HG03378 (cell line): ENCODE data around the gene INKA2.
A peak's percentile ranks its signal among the peaks of the same experiment; 100 is the strongest.
"Not testable (repeated sequence)": the region's sequence is repeated elsewhere in the genome, so short reads cannot be mapped to it uniquely, and the experiment has no call there.

Experiments used
- ATAC-seq: cut with Tn5 transposase; IDR thresholded peaks from one replicate; pipeline ENCODE4 v1.9.1; 2021; ENCODE audit warnings: mild to moderate bottlenecking, moderate library complexity; ENCODE audit not compliant: unreplicated experiment

The INKA2 gene

DNA sequence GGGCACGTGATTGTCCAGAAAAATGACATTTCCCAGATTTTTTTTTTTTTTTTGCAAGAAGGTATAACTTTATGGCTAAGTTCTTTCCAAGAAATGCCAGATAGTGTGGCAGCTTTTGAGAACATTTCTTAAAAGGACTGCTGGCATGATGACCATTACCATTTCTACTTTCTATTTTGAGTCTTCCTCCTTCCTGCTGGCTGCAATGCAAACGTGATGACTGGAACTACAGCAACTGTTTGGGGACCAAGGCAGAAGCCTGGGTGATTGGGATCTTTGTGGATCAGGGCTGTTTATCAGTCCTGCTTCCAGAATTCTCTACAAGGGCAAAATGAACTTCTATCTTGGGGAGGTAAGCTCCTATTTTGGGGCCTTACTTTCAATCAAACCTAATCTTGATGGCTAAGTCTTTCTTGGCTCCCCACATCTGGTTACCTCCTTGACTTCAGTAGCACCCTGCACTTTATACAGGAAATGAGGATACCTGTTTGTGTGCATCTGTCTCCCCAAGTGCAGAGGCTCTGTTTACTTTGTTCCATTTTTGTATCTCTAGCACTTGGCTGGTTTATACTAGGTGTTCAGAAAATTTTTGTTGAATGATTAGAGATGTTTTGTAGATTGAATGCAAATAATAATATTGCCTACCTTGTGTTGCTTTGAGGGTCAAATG is 12.8 kb upstream of the INKA2 start:
- ATAC-seq = no peak

DNA sequence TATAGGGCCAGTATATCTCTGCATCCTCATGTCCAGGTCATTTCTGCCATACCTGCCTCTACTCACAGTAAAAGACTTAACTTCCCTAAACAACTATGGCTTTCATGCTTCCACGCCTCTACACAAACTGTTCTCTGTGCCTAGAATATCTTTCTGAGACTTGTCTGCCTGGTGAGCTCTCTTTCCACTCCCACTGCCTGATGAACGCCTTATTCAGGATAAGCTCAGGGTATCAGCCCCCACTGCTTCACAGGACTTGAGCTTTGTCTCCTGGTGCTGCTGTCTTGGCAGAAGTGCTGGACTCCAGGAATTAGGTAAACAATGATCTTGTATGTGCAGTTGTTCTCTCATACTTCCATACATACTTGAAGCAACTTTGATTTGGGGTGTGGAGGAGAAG is 11.7 kb upstream of the INKA2 start:
- ATAC-seq = no peak

DNA sequence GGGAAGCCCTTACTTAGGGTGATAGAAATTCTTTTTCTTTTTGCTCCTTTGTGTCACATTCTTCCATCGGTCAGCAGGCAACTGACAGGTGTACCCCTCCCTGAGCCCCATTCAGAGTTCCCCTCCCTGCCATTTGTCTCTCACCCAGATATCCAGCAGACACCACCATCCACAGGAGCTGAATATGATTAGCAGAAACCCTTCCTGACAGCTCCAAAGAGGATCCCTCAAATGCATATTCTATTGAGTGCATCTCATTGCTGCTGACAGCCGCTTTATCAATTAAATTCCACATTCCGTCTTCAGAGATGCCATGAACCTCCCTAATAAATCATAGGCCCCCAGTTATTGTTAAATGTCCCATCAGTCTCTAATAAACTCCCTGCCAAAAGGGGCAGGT is 10.4 kb upstream of the INKA2 start:
- ATAC-seq = no peak

DNA sequence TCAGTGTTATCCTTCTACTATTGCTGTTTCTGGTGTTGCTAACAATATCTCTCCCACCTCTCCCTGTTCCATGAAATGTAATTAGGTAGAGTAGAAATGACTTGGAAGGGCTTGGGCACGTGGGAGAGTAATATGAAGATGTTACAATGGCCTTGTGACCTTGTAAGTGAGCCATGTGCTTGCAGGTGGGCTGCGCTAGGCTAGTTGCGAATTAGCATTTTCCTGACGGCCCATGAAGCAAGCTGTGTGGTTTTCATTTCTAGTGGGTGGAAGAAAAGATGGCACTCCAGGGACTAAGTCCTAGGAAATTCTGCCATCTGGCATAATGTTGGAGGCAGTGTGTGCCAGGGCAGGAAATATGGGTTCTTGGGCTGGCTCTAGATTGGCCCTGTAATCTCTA is 8.8 kb upstream of the INKA2 start:
- no peak for ATAC-seq

DNA sequence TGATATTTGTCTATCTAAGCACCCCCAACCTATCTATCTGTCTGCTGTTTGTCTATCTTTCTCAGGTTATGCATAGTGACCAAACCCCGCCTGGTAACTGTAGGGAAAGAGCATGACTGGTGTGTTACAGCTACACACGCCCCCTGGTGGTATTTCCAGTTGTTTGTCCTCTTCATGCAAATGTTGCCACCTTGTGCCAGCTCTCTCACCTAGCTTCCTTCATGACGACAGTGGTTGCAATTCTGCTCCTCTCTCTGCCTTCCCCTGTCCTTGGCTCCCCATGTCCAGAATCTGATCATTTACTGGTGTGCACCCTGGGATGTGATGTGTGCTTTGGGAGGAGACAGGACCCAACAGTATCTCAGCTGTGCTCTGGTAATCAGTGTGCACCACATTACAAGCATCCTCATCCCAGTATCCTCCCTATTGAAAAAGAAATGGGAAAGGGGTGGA is 8.1 kb upstream of the INKA2 start:
- no peak for ATAC-seq

DNA sequence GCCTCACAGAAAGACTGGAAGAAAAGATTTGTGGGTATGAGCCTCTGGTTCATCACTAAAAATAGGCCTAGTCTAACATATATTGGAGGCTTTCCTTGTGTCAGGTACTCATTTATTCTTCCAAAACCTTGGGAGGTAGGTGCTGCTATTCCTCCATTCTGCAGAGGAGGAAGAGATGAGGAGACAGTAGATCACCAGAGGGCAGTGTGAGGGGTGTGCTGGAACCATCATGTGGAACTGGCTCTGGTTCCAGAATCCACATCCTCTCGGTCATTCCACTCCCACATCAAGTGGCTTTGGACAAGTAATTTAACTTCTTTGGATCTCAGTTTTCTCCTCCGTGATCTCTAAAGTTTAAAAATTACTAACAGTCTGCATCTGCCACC is 7.4 kb upstream of the INKA2 start:
- no peak for ATAC-seq

DNA sequence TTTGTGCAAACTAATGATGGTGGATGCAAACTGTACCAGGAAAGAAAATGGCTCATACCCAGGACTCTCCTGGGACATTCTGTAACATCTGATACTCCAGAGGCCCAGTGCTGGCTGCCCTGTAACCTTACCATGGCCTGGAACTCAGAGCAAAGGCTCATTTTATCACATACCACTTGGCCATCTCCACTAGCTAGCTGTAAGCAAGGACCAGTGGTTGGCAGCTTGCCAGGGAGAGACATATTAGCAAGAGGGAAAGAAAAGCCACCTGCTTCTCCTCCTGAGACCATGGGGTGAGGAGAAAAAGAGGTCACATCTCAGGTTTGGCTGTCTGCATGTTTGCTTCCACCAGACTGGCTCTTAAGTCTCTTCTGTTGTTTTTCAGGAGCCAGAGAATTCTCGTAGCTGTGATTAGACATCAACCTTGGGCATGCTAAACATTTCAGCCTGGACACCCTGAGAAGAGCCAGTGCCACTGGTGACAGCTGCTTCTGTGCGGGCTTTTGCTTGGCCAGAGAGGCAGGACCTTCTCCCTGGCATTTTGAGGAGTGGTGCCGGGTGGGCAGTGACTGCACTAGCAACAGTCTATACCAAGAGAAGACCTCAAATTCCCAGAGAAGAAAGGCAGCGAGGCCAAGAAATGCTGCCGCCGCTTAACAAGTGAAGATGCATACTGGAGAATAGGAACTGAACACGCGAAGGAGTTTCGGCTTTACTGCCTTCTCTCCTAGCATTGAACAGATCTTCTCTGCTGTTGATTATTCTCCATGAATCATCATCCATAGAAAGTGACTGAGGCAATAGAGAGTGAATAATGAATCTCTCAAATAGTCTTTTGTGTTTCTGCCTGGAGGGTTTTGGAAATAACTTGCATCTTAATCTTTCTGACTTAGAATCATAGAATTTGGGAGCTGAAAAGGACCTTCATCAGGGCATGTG is 6.7 kb upstream of the INKA2 start:
- ATAC-seq = no peak

DNA sequence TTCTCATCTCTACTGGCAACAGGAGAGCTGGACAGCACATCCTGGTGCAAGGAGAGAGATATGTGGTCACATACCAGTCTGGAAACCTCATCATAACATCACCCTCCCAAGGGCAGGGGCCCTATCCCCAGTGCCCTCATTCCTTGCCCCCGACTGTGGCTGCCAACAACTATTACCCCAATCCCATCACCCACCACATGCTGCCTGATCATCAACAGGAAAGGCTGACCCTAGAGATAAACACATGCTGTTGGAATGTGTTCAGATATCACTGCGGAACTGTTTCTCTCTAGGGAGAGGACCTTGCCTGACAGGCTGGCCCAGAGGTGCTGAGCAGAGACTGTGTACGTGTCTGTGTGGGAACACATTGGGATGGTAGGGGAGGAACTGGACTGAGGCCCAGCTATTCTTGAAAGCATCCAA is 4.5 kb upstream of the INKA2 start:
- no peak for ATAC-seq

DNA sequence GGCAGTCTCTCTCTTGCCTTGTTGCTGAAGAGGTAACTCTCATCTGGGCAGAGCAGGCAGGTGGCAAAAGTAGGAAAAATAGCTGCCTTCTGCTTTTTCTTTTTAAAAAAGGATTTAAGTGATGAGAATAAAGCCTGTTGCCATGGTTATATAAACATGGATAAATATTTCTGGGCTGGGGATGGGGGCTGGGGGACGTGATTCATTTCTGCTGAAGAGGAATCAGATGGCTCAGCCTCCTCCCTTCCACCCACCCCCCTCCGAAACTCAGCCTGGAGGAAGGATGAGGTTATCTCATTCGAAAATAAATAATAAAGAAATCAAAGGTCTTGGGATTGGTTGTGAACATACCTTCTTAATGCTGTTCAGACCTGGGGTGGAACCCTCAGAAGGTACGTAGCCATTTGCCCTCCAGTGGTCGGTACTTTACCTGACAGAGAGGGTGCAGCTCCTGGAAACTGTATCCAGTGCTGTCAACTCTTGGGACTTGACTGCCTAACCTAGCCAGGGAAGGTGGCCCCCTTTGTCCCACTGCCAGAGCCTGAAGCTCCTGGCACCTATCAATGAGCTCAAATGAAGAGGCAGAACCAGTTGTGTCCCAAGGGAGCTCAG is 3.8 kb upstream of the INKA2 start:
- no peak for ATAC-seq

DNA sequence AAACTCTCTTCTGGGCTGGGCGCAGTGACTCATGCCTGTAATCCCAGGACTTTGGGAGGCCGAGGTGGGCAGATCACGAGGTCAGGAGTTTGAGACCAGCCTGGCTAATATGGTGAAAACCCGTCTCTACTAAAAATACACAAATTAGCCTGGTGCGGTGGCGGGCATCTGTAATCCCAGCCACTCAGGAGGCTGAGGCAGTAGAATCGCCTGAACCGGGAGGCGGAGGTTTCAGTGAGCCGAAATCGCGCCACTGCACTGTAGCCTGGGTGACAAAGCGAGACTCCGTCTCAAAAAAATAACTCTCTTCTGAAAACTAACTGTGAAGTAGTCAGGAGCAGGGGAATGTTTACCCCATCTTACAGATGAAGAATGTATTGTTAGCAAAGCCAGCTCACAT is 3.1 kb upstream of the INKA2 start:
- ATAC-seq = not testable (repeated sequence)

DNA sequence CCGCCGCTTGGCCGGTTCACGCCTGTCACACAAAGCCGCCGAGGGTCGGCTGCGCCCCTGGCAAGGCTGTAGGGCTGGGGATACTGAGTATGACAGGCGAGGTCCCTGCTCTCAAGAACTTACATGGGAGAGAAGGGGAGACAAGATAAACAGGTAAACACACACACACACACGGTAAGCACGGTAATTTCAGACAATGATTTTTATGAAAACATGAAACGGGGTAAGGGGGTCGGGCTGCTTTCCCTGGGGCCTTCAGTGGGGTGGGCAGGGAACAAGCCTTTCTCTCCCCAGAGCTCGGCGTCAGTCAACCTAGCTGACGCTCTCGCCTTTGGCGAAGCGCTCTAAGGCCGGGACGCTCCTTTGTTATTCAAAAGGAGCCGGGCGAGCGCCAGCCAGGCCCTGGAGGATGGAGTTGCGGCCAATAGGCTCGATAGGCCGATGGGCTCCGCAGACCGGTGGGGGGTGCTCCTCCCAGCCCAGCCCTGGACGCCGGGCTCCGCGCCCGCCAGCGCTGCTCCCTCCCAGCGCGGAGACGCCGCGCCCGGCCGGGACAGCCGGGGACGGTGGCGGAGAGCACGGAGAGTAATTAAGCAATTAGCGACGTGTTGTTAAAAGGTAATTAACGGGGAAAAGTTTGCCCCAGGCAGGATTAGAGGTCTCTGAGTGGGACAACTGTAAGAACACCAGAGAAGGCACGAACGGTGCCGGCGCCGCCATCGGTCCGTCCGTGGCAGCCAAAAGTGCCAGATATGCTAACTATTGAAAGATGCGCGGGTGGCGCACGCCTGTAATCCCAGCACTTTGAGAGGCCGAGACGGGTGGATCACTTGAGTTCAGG is 950 bp upstream of the INKA2 start:
- ATAC-seq = no peak

DNA sequence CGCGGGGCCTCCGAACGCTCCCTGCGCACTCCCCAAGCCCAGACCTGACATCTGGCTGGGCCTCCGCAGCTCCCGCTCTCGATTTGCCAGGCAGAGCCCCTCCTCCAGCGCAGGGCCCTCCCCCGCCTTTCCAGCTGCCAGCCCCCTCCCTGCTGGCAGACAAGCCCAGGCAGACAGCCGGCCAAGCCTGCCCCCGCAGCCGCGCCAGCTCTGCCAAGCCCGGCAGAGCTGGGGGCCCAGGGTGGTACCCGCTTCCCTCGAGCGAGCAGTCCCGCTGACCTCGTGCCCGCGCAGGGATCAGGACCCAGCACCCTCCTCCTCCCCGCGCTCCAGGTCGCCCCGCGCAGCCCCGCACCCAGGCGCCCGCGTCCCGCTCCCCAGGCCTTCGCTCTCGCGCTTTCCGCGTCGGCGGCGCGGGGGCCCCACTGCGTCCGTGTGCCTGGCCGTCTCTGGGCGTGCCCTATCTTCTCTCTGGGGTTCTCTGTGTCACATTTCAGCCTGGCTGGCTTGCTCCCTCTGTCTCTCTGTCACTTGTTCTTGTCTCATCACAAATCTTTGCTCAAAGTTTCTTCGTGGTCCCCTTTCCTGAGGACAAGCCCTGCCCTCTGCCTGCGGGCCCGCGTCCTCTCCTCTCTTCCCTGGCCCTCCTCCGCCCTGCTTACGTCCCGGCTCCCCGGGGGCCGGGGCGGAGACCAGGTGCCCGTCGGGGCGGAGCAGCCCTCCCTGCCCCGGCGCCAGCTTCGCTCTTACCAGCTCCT is 580 bp downstream of the INKA2 start:
- peak; percentile 35 for ATAC-seq

DNA sequence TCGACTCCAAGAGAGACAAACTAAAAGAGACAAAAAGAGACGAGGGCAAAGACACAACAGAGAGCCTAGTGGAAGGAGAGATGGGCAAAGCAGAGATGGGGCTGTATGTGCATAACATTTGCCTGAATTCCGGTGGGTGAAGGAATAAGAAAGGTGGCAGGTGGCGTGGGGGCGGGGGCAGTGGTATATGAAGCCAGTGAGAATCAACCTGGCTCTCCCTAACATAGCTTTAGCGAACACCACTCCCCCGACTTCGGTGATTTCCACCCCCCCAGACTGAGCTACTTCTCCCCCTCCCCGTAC is 1.1 kb downstream of the INKA2 start:
- ATAC-seq = no peak

DNA sequence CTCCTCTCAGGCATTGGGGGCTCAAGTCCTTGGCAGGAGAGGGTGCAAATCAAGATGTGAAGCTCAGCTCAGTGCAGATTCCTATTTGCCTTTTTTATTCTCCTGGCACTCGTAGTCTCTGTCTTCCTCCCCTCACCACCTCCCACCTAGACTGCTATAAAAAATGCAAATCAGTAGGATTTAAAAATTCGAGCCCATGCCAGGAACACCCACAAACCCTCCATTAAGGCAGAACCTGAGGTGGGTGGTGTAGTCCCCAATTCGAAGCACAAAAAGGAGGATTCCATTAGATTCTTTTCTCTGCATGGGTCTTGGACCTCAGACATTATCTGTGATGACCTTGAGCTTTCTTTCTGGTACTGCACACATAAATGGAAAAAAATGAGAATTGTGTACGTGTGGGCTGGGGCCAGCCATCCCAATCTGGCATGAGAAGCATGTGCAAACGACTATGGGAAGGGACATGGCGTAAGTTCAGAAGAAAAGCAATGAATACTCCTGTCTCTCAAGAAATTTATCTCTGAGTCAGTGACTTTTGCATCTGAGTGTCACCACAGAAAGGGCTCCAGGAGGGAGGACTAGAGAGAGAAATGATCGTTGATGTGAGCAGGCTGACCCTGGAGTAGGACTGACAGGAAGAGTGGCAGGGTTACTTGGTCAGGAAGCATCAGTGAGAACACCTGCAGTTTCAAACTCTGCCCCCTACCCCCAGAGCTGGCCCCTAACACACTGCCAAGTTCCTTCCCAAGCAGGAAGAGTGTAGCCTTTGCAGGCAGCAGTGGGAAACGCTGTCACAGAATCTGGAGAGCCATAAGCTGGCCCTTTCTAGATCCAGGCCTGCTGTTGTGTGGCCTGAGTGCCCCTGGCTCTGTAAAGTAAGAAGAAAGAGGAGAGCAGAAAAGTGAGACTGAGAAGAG is 1.7 kb downstream of the INKA2 start:
- ATAC-seq = no peak

DNA sequence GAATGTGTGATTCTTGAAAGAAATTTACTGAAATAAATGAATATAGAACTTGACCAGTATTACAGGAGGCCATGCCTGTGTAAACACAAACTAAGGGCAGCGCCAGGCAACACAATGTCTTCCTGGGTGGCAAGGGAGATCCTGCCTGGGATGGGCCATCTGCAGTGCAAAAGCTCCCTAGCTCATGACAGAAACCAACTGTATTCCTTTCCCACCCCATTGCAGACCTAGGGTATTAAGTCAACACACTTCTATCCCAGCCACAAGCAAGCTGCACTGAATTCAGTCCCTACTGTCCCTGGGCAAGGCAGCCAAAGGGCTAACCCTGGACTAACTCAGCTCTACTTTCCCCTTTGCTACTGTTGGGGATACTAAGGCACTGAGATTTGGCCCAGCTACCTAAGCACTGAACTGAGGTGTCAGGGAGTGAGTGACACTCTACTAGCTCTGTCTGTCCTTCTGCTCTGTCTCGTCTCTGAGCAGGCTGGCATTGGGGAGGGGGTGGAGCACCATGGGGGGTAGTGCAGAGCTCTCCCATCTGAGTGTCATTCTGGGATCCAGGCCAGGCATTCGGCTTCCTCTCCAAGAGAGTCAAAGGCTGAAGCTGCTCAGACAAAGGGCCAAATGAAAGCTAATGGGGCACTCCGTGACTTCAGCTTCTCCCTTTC is 2.5 kb downstream of the INKA2 start:
- ATAC-seq = no peak

DNA sequence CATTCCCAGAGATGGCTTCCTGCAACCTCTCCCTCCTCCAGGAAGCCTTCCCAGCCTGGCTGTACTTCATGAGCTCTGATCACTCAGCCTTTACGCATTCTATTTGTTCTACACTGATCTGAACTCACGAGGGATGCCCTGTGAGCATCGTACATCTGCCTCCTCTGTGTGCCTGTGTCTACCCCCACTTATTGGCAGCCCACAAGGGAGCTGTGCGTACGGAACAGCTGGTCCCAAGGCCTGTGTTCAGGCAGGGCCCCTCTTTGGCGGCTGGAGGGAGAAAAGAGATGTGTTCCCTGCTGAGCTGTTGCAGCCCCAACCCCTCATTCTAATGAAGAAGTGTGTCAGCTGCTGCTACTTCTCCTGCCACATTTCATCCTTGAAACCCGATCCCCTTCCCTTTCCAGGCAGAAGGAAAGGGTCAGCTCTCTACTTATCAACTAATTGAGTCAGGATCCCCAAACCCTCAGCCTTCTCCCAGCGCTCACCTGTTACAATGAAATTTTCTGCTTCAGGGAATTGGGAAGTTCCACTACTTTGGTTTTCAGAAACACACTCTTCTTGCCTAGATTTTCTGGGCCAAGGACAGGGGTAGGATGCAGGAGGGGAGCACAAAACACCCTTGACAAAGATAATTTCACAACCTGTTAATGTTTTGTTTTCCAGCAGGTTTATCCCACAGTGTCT is 3.2 kb downstream of the INKA2 start:
- ATAC-seq = no peak

DNA sequence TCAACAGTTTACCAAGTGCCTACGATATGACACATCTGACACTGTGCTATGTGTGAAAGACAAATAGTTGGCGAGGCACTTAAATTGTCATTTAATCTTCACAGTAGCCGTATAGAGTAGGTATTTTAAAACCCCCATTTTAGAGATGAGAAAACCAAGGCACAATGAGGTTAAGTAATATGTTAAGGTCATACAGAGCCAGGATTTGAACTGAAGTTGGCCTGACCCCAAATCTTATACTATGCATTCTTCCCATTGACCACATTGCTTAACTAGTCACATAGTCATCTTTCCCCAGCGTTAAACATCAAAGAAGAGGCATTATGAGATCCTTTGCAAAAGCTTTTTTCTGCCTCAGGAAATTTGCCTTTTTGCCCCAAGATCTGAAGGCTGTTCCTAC is 3.9 kb downstream of the INKA2 start:
- ATAC-seq = no peak

DNA sequence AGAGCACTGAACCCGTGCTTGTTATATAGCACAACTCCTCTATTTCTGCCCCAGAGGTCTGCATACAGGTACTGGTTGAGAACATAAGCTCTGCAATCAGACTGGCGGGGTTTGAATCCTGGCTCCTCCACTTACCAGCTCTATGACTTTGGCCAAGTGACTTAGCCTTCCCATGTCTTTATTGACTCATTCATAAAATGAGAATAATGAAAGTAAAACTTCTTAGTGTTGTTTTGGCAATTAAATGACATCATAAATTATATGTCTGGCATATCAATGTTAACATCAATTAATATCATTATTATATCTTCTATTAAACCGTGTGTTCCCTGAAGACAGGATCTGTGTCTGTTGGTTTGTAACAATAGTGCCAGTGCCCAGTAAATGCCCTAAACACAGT is 4.3 kb downstream of the INKA2 start:
- ATAC-seq = no peak
